Activated naive CD4-positive, alpha-beta T cell treated with Interleukin-2 at 50 U/mL for 16 hours (primary cell): ENCODE measurements around the gene DCTN1.
"Not testable (repeated sequence)": the region's sequence is repeated elsewhere in the genome, so short reads cannot be mapped to it uniquely, and the experiment has no call there.

Experiments used
- DNase-seq: peaks from one replicate; pipeline ENCODE4 v3.0.0-alpha.2; 2020

The DCTN1 gene

GRCh38 chr2:74368499-74368898 lies 11.6 kb downstream of the DCTN1 start:
- DNase-seq: no peak

GRCh38 chr2:74367789-74368188 lies 12.3 kb downstream of the DCTN1 start:
- DNase-seq: no peak

- DNase-seq: no peak
Measured at GRCh38 chr2:74366036-74366435, 14.1 kb downstream of the DCTN1 start.

- DNase-seq: no peak
Measured at GRCh38 chr2:74364533-74365505, 15.3 kb downstream of the DCTN1 start.

GRCh38 chr2:74361327-74361726 lies 18.8 kb downstream of the DCTN1 start:
- DNase-seq: no peak

GRCh38 chr2:74357627-74358026 lies 22.5 kb downstream of the DCTN1 start:
- no peak for DNase-seq

GRCh38 chr2:74349889-74350288 lies 30.2 kb downstream of the DCTN1 start:
- no peak for DNase-seq

GRCh38 chr2:74347742-74348141 lies 32.4 kb downstream of the DCTN1 start:
- DNase-seq: no peak

GRCh38 chr2:74347303-74347702 lies 32.8 kb downstream of the DCTN1 start:
- no peak for DNase-seq

GRCh38 chr2:74345272-74345943 lies 34.7 kb downstream of the DCTN1 start:
- DNase-seq: no peak

GRCh38 chr2:74343316-74343715 lies 36.8 kb downstream of the DCTN1 start, which contains the start of gene SLC4A5:
SLC4A5 (minus strand) TSS chr2:74343416; CDS start chr2:74315023, 28,393 bp downstream.
- DNase-seq: no peak

- DNase-seq: not testable (repeated sequence)
Measured at GRCh38 chr2:74336227-74336626, 43.9 kb downstream of the DCTN1 start.

- DNase-seq: peak; percentile 73
Measured at GRCh38 chr2:74334931-74335333, 45.2 kb downstream of the DCTN1 start.

GRCh38 chr2:74333896-74334586 lies 46.1 kb downstream of the DCTN1 start:
- no peak for DNase-seq

- DNase-seq: no peak
Measured at GRCh38 chr2:74333175-74333574, 46.9 kb downstream of the DCTN1 start.

- no peak for DNase-seq
Measured at GRCh38 chr2:74332550-74333174, 47.4 kb downstream of the DCTN1 start.

- no peak for DNase-seq
Measured at GRCh38 chr2:74328573-74328972, 51.5 kb downstream of the DCTN1 start.

GRCh38 chr2:74328074-74328473 lies 52.0 kb downstream of the DCTN1 start:
- DNase-seq: no peak

GRCh38 chr2:74327627-74328026 lies 52.5 kb downstream of the DCTN1 start:
- DNase-seq: no peak

GRCh38 chr2:74327199-74327598 lies 52.9 kb downstream of the DCTN1 start:
- no peak for DNase-seq

GRCh38 chr2:74325815-74326214 lies 54.3 kb downstream of the DCTN1 start:
- no peak for DNase-seq

GRCh38 chr2:74321737-74322136 lies 58.4 kb downstream of the DCTN1 start:
- DNase-seq: no peak

GRCh38 chr2:74317701-74318100 lies 62.4 kb downstream of the DCTN1 start:
- no peak for DNase-seq
